GM21723 (cell line): Measurements from ENCODE around the gene PHLDA3.

Source experiments
- ATAC-seq: cut with Tn5 transposase; IDR thresholded peaks from one replicate; pipeline ENCODE4 v1.9.1; 2021; ENCODE audit warnings: mild to moderate bottlenecking, moderate library complexity; ENCODE audit not compliant: unreplicated experiment

The PHLDA3 gene

GRCh38 chr1:201436969-201437368 lies 32.0 kb downstream of the PHLDA3 start:
- no peak for ATAC-seq

GRCh38 chr1:201436393-201436792 lies 32.6 kb downstream of the PHLDA3 start:
- no peak for ATAC-seq

DNA sequence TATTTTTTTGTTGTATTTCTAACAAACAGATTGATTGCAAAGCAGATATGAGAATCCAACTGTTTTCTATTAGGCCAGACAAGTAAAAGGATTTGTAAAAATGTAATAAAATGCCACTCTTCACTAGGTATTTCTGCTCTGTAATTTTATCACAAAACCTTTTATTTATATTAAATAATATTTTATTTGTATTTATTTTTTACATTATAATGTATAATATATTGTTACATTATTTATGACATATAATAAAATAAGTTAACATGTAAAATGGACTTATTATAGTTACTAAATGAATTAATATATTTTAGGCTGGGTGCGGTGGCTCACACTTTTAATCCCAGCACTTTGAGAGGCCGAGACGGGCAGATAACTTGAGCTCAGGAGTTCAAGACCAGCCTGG lies 34.7 kb downstream of the PHLDA3 start:
- ATAC-seq = no peak

GRCh38 chr1:201433609-201434008 lies 35.4 kb downstream of the PHLDA3 start:
- ATAC-seq = no peak

GRCh38 chr1:201430776-201431175 lies 38.2 kb downstream of the PHLDA3 start:
- no peak for ATAC-seq

- no peak for ATAC-seq
These were observed 39.1 kb downstream of the PHLDA3 start for GRCh38 chr1:201429736-201430501.

DNA sequence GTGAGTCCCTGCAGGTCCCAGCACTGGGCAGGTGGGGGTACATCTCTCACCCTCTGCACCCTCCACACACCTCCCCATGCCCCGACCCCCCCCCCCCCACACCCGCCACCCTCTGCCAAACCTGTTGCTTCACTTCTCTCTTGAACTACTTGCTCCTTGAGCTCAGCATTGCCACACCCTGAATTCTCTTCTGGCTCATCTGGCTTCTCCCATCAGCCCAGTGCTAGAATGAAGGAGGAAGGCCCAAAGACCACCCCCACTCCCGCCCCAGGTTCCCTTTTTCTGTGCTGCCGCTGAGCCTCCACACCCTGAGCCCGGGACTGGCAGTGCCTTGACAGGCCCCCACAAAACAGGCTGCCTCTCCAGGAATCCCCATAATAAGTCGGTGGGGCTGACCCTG lies 41.0 kb downstream of the PHLDA3 start:
- ATAC-seq = no peak

GRCh38 chr1:201426479-201427310 lies 42.3 kb downstream of the PHLDA3 start:
- no peak for ATAC-seq

DNA sequence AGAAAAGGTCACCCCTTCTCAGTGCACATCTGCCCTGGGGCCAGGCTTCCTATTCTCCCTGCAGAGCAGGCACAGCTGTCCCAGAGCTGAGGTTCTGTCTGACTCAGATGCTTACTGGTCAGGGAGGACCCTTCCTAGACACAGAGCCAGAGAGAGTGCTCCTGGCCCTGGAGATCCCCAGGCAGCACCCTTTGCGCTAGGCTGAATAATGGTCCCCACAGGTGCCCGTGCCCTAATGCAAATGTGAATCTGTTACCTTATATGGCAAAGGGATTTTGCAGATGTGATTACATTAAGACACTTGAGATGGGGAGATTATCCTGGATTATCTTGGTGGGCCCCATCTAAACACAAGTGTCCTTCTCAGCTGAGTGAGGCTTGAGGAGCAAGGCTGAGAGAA lies 44.8 kb downstream of the PHLDA3 start:
- ATAC-seq = no peak

- ATAC-seq = no peak
These were observed 45.3 kb downstream of the PHLDA3 start for GRCh38 chr1:201423655-201424054.

- ATAC-seq = no peak
These were observed 46.5 kb downstream of the PHLDA3 start for GRCh38 chr1:201422436-201423030.

- no peak for ATAC-seq
These were observed 47.0 kb downstream of the PHLDA3 start for GRCh38 chr1:201422026-201422425.

DNA sequence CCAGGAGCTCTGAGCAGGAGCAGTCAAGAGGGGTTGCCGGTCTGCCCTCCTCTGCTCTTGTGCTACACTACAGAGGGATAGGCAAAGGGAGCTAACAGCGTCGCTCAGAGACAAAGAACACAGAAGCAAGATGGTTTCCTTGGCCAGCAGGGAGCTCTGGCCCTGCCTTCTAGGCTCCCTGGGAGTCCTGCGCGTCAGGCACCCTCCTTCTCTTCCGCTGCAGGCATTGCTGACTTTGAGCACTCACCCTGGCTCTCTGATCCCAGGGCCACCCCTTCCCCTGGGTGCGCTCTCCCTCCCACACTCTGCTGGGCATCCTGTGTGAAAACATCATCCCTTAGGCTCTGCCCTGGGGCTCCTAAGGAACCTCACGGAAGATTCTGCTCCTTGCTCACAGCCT lies 47.9 kb downstream of the PHLDA3 start:
- no peak for ATAC-seq

DNA sequence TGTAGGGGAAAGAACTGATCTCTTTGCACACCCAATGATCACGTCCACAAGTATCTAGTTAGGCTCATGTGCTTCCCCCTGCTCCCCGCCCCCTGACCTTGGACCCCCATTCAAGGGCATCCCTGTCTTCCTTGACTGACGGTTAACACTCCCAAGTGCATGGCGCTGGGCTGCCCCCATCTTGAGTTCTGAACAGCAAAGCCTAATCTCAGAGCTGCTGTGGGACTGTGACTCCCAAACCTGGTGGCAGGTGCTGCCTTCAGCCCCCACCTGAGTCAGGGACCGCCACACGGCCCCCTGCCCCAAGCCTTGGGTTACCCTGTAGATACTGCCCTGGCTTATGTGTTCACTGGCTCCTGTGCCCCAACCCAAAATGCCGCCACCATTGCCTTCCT lies 48.4 kb downstream of the PHLDA3 start:
- no peak for ATAC-seq

DNA sequence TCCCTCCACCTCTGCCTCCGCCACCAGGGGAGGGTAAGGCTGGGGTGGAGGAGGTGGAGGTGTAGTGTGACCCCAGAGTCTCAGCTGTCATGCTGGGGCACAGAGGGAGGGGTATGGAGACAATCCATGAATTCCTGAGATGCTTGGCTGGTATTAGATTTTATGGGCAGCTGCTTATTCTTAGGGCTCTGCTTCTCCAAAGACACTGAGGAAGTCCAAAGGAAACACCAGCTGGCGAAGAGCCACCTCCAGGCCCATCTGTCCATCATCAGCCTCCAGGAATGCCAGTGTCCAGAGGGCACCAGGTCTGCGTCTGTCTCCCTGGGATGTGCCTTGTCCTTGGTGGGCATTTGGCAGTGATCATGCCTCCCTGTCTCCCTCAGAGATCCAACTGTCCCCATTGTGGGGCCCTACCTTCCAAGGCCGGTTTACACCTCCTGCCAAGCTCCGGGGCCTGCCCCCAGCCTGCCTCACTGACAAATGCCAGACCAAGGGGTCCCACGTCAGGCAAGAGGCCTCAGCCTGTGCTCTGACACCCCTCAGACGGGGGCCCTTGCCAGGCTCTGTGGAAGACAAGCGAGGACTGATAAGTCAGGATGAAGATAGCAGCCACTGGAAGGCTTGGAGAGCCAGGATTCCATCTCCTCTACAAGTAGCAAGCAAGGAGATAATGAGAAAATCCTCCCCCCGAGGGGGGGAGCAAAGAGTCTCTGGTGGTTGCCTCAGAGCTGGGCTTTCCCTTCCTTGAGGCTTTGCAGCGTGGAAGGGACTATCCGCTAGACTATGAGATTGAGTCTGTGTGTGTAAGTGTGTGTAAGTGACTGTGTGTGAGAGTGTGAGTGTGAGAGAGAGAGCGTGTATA lies 49.0 kb downstream of the PHLDA3 start:
- no peak for ATAC-seq

GRCh38 chr1:201419256-201419655 lies 49.7 kb downstream of the PHLDA3 start:
- ATAC-seq = no peak

GRCh38 chr1:201418461-201418860 lies 50.5 kb downstream of the PHLDA3 start:
- no peak for ATAC-seq
